Type B pancreatic cell (in vitro differentiated cells): Measurements from ENCODE around the gene GRN. TPM values are rescaled to one million over a fixed set of nuclear protein-coding genes. Genes with fewer than 3 reads are reported as not detected.

ENCODE experiments used
- DNase-seq: peaks from one replicate; pipeline ENCODE4 v3.0.0; 2021; ENCODE audit warnings: mixed read lengths; ENCODE audit not compliant: unreplicated experiment; ENCODE audit errors: extremely low spot score
- H3K27ac Mint-ChIP-seq: 2 replicates; pipeline ENCODE4 v1.8.0; 2021; ENCODE audit warnings: mild to moderate bottlenecking, mixed read lengths
- H3K27me3 Mint-ChIP-seq: 2 replicates; pipeline ENCODE4 v1.8.0; 2021; ENCODE audit warnings: mixed read lengths
- H3K36me3 Mint-ChIP-seq: 2 replicates; pipeline ENCODE4 v1.8.0; 2021; ENCODE audit warnings: mixed read lengths
- H3K4me1 Mint-ChIP-seq: one replicate; pipeline ENCODE4 v1.8.0; 2021; ENCODE audit warnings: mixed read lengths; ENCODE audit not compliant: unreplicated experiment
- H3K4me3 Mint-ChIP-seq: 2 replicates; pipeline ENCODE4 v1.8.0; 2021; ENCODE audit warnings: mild to moderate bottlenecking, mixed read lengths
- H3K9me3 Mint-ChIP-seq: 2 replicates; pipeline ENCODE4 v1.8.0; 2021; ENCODE audit warnings: mixed read lengths
- CTCF ChIP-seq: fragments of 200-600 bp; sonication (generic); conservative IDR thresholded peaks from 2 replicates; pipeline ENCODE4 v1.5.0; 2021; ENCODE audit warnings: antibody characterized with exemption, mild to moderate bottlenecking
- total RNA-seq: library from RNA; stranded (reverse); gene quantifications from 2 replicates; pipeline ENCODE4 v1.2.1, GENCODE V29; 2021; ENCODE audit warnings: low replicate concordance

Gene GRN
- total RNA-seq, 1 donor from 2014 or later, result 183 TPM

GRCh38 chr17:44380767-44381166, 35.7 kb downstream of the GRN start:
- H3K4me3 Mint-ChIP-seq, result no peak overlapping the region
- DNase-seq, result no peak

GRCh38 chr17:44381810-44382305, 36.8 kb downstream of the GRN start:
- no peak overlapping the region for H3K27ac Mint-ChIP-seq
- peaks cover 37% of the 10 kb centered on the region for H3K27me3 Mint-ChIP-seq
- no peaks in the 10 kb centered on the region for H3K36me3 Mint-ChIP-seq
- TF ChIP-seq CTCF, result no peak
- no peak for DNase-seq
- no peaks in the 10 kb centered on the region for H3K9me3 Mint-ChIP-seq
- H3K4me3 Mint-ChIP-seq, result no peak overlapping the region
- peaks cover 5% of the 10 kb centered on the region for H3K4me1 Mint-ChIP-seq

More at GRCh38 chr17:44380767-44381166, 35.7 kb downstream of the GRN start:
- TF ChIP-seq CTCF, result no peak
- Mint-ChIP-seq H3K36me3 (no peaks in the 10 kb centered on the region), H3K4me1 (no peaks in the 10 kb centered on the region), H3K9me3 (no peaks in the 10 kb centered on the region), H3K27me3 (peaks cover 31% of the 10 kb centered on the region), H3K27ac (no peak overlapping the region)

- Mint-ChIP-seq H3K36me3 (no peaks in the 10 kb centered on the region), H3K27ac (no peak overlapping the region), H3K4me3 (no peak overlapping the region), H3K27me3 (peaks cover 37% of the 10 kb centered on the region), H3K4me1 (peaks cover 5% of the 10 kb centered on the region), H3K9me3 (no peaks in the 10 kb centered on the region)
- DNase-seq, result no peak
- no peak for TF ChIP-seq CTCF
These were observed 37.8 kb downstream of the GRN start for GRCh38 chr17:44382917-44383316.

GRCh38 chr17:44383363-44383762, 38.3 kb downstream of the GRN start:
- DNase-seq, result no peak
- H3K27me3 Mint-ChIP-seq, result peaks cover 37% of the 10 kb centered on the region

GRCh38 chr17:44383861-44384260, 38.8 kb downstream of the GRN start:
- no peak for TF ChIP-seq CTCF
- no peak overlapping the region for H3K4me3 Mint-ChIP-seq
- DNase-seq, result no peak
- no peaks in the 10 kb centered on the region for H3K9me3 Mint-ChIP-seq
- no peaks in the 10 kb centered on the region for H3K36me3 Mint-ChIP-seq
- H3K27ac Mint-ChIP-seq, result no peak overlapping the region
- peaks cover 5% of the 10 kb centered on the region for H3K4me1 Mint-ChIP-seq
- peaks cover 35% of the 10 kb centered on the region for H3K27me3 Mint-ChIP-seq

More at GRCh38 chr17:44383363-44383762, 38.3 kb downstream of the GRN start:
- Mint-ChIP-seq H3K27ac (no peak overlapping the region), H3K4me3 (no peak overlapping the region), H3K36me3 (no peaks in the 10 kb centered on the region), H3K9me3 (no peaks in the 10 kb centered on the region), H3K4me1 (peaks cover 5% of the 10 kb centered on the region)
- no peak for TF ChIP-seq CTCF
